ENCODE results near the gene APEH.

APEH gene

GRCh38 chr3:49650177-49650576, 24.0 kb upstream of the APEH start:
- in situ Hi-C loops (cut with HindIII; ENCODE audit: low sequenced_read_pairs), result no loop called here

DNA sequence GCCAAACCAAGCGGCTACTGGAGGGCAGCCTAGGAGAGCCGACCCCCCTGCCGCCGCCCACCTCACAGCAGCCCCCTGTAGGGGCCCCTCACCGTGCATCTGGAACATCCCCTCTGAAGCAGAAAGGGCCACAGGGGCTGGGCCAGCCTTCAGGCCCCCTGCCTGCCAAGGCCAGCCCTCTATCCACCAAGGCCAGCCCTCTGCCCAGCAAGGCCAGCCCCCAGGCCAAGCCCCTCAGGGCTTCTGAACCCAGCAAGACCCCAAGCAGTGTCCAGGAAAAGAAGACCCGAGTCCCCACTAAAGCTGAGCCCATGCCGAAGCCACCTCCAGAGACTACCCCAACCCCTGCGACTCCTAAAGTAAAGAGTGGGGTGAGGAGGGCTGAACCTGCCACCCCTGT, 23.5 kb upstream of the APEH start:
- in situ Hi-C loops (cut with HindIII; ENCODE audit: low sequenced_read_pairs), result no loop called here

- in situ Hi-C loops (cut with HindIII; ENCODE audit: low sequenced_read_pairs), result no loop called here
Observed at GRCh38 chr3:49652218-49652902, 21.8 kb upstream of the APEH start.

DNA sequence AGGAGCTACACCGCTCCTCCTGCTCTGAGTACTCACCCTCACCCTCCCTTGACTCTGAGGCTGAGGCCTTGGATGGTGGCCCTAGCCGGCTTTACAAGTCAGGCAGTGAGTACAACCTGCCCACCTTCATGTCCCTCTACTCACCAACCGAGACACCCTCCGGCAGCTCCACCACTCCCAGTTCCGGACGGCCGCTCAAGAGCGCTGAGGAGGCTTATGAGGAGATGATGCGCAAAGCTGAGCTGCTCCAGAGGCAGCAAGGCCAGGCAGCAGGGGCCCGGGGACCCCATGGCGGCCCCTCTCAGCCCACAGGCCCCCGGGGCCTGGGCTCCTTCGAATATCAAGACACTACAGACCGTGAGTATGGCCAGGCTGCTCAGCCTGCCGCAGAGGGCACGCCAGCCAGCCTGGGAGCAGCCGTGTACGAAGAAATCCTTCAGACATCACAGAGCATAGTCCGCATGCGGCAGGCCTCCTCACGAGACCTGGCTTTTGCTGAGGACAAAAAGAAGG, 21.2 kb upstream of the APEH start:
- in situ Hi-C loops (cut with HindIII; ENCODE audit: low sequenced_read_pairs), result no loop called here

GRCh38 chr3:49653621-49654020, 20.5 kb upstream of the APEH start:
- in situ Hi-C loops (cut with HindIII; ENCODE audit: low sequenced_read_pairs), result no loop called here

DNA sequence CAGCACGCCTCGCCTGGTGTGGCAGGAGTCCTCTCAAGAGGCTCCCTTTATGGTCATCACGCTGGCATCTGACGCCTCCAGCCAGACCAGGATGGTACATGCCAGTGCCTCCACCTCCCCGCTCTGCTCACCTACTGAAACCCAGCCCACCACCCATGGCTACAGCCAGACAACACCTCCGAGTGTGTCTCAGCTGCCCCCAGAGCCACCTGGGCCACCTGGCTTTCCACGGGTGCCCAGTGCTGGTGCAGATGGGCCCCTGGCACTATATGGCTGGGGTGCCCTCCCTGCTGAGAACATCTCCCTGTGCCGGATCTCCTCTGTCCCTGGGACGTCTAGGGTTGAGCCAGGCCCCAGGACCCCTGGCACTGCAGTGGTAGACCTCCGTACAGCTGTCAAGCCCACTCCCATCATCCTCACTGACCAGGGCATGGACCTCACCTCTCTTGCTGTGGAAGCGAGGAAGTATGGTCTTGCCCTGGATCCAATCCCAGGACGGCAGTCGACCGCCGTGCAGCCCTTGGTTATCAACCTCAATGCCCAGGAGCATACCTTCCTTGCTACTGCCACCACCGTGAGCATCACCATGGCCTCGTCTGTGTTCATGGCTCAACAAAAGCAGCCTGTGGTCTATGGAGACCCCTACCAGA, 19.9 kb upstream of the APEH start:
- in situ Hi-C loops (cut with HindIII; ENCODE audit: low sequenced_read_pairs), result no loop called here

DNA sequence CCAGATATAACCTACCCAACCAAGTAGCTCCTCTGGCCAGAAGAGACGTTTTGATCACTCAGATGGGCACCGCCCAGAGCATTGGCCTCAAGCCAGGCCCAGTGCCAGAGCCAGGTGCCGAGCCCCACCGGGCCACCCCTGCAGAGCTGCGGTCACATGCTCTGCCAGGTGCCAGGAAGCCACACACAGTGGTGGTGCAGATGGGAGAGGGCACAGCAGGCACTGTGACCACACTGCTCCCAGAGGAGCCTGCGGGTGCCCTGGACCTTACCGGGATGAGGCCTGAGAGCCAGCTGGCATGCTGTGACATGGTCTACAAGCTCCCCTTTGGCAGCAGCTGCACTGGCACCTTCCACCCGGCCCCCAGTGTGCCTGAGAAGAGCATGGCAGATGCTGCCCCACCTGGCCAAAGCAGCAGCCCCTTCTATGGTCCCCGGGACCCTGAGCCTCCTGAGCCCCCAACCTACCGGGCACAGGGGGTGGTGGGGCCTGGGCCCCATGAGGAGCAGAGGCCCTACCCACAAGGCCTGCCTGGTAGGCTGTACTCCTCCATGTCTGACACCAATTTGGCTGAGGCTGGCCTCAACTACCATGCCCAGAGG, 19.1 kb upstream of the APEH start:
- in situ Hi-C loops (cut with HindIII; ENCODE audit: low sequenced_read_pairs), result no loop called here

DNA sequence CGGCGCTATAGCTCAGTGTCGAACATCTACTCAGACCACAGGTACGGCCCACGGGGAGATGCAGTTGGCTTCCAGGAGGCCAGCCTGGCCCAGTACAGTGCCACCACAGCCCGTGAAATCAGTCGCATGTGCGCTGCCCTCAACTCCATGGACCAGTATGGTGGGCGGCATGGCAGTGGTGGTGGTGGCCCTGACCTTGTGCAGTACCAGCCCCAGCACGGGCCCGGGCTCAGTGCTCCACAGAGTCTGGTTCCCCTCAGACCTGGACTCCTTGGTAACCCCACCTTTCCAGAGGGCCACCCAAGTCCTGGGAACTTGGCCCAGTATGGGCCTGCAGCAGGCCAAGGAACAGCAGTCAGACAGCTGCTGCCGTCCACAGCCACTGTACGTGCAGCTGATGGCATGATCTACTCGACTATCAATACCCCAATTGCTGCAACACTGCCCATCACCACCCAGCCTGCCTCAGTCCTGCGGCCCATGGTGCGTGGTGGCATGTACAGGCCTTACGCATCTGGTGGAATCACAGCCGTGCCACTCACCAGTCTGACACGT, 18.3 kb upstream of the APEH start:
- in situ Hi-C loops (cut with HindIII; ENCODE audit: low sequenced_read_pairs), result no loop called here

DNA sequence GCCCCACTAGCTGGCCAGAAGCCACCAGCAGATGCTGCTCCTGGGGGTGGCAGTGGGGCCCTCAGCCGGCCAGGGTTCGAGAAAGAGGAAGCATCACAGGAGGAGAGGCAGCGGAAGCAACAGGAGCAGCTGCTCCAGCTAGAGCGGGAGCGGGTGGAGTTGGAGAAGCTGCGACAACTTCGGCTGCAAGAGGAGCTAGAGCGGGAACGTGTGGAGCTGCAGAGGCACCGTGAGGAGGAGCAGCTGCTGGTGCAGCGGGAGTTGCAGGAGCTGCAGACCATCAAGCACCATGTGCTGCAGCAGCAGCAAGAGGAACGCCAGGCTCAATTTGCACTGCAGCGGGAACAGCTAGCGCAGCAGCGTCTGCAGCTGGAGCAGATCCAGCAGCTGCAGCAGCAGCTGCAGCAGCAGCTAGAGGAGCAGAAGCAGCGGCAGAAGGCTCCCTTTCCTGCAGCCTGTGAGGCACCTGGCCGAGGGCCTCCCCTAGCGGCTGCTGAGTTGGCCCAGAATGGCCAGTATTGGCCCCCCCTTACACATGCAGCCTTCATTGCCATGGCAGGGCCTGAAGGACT, 17.5 kb upstream of the APEH start:
- in situ Hi-C loops (cut with HindIII; ENCODE audit: low sequenced_read_pairs), result no loop called here

DNA sequence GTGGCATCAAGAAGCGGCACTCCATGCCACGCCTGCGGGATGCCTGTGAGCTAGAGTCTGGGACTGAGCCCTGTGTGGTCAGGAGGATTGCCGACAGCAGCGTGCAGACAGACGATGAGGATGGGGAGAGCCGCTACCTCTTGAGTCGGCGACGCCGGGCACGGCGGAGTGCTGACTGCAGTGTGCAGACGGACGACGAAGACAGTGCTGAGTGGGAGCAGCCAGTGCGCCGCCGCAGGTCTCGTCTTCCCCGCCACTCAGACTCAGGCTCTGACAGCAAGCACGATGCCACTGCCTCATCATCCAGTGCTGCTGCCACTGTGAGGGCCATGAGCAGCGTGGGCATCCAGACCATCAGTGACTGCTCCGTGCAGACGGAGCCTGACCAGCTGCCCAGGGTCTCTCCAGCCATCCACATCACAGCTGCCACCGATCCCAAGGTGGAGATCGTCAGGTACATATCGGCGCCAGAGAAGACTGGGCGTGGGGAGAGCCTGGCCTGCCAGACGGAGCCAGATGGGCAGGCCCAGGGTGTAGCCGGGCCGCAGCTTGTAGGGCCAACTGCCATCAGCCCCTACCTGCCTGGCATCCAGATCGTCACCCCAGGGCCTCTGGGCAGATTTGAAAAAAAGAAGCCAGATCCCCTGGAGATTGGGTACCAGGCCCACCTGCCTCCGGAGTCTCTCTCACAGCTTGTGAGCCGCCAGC, 16.8 kb upstream of the APEH start:
- in situ Hi-C loops (cut with HindIII; ENCODE audit: low sequenced_read_pairs), result no loop called here

- in situ Hi-C loops (cut with HindIII; ENCODE audit: low sequenced_read_pairs), result no loop called here
Observed at GRCh38 chr3:49658711-49659110, 15.4 kb upstream of the APEH start.

GRCh38 chr3:49659756-49660155, 14.4 kb upstream of the APEH start:
- in situ Hi-C loops (cut with HindIII; ENCODE audit: low sequenced_read_pairs), result no loop called here

DNA sequence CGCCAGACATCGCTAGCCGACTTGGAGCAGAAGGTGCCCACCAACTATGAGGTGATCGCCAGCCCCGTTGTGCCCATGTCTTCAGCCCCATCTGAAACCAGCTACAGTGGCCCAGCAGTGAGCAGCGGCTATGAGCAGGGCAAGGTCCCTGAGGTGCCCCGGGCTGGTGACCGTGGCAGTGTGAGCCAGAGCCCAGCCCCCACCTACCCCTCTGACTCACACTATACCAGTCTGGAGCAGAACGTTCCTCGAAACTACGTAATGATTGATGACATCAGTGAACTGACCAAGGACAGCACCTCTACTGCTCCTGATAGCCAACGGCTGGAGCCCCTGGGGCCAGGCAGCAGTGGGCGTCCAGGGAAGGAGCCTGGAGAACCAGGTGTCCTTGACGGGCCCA, 12.9 kb upstream of the APEH start:
- in situ Hi-C loops (cut with HindIII; ENCODE audit: low sequenced_read_pairs), result no loop called here

DNA sequence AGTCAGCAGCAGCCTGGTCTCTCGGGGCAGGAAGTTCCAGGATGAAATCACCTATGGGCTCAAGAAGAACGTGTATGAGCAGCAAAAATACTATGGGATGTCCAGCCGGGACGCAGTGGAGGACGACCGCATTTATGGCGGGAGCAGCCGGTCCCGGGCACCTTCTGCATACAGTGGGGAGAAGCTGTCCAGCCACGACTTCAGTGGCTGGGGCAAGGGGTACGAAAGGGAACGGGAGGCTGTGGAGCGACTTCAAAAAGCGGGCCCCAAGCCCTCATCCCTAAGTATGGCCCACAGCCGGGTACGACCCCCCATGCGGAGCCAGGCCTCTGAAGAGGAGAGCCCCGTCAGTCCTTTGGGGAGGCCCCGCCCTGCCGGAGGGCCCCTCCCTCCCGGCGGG, 12.1 kb upstream of the APEH start:
- in situ Hi-C loops (cut with HindIII; ENCODE audit: low sequenced_read_pairs), result no loop called here

DNA sequence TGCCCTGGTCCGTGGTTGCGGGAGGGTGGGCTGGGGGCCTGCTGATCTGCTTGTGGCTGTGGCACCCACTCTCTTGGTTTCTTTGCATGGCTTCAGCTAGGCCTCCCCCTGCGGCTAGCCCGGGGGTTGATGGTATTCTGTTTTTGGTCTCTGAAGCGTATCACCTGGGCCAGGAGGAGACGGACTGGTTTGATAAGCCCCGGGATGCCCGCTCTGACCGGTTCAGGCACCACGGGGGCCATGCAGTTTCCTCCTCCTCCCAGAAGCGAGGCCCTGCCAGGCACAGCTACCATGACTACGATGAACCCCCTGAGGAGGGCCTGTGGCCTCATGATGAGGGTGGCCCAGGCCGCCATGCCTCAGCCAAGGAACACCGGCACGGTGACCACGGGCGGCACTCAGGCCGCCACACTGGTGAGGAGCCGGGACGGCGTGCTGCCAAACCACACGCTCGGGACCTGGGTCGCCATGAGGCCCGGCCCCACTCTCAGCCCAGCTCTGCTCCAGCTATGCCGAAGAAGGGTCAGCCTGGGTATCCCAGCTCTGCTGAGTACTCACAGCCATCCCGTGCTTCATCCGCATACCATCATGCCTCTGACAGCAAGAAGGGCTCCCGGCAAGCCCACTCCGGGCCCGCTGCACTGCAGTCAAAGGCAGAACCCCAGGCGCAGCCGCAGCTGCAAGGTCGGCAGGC, 11.3 kb upstream of the APEH start:
- in situ Hi-C loops (cut with HindIII; ENCODE audit: low sequenced_read_pairs), result no loop called here

- in situ Hi-C loops (cut with HindIII; ENCODE audit: low sequenced_read_pairs), result no loop called here
Observed at GRCh38 chr3:49663831-49664230, 10.3 kb upstream of the APEH start.

- in situ Hi-C loops (cut with HindIII; ENCODE audit: low sequenced_read_pairs), result no loop called here
Observed at GRCh38 chr3:49664300-49664699, 9.9 kb upstream of the APEH start.

- in situ Hi-C loops (cut with HindIII; ENCODE audit: low sequenced_read_pairs), result no loop called here
Observed at GRCh38 chr3:49665822-49666519, 8.2 kb upstream of the APEH start.

- in situ Hi-C loops (cut with HindIII; ENCODE audit: low sequenced_read_pairs), result no loop called here
Observed at GRCh38 chr3:49666592-49666991, 7.6 kb upstream of the APEH start.

Data from endothelial cell of hepatic sinusoid (primary cell).